CD4-positive, CD25-positive, alpha-beta regulatory T cell (primary cell): ENCODE measurements around the gene WDR11. TPM values are rescaled to one million over a fixed set of nuclear protein-coding genes. Genes with fewer than 3 reads are reported as not detected.
A peak's percentile ranks its signal among the peaks of the same experiment; 100 is the strongest.

Source experiments
- ATAC-seq, 2 donors: fragments of 150-1000 bp; cut with Tn5 transposase; one replicate each; pipeline ENCODE4 v1.10.0; 2021; ENCODE audit warnings: low read depth in 2 of 2, moderate number of reproducible peaks in 2 of 2, moderate library complexity in 1 of 2
- DNase-seq, 3 donors: peaks; one replicate each; pipeline versions ENCODE4 v3.0.0 to v3.0.0-alpha.2; 2012 to 2022; ENCODE audit warnings: mixed read lengths in 1 of 3
- H3K27ac ChIP-seq: one replicate; pipeline ENCODE4 v1.7.0; 2013; ENCODE audit warnings: mild to moderate bottlenecking, low read length; ENCODE audit not compliant: insufficient read depth, poor library complexity, severe bottlenecking
- H3K27me3 ChIP-seq: one replicate; pipeline ENCODE4 v1.7.0; 2013; ENCODE audit warnings: low read length; ENCODE audit not compliant: control insufficient read depth, insufficient read depth
- H3K36me3 ChIP-seq: one replicate; pipeline ENCODE4 v1.7.0; 2013; ENCODE audit warnings: mild to moderate bottlenecking, low read length, moderate library complexity; ENCODE audit not compliant: control insufficient read depth, insufficient read depth
- H3K4me1 ChIP-seq: 2 replicates; pipeline ENCODE4 v1.7.0; 2013; ENCODE audit warnings: mild to moderate bottlenecking, low read length; ENCODE audit not compliant: insufficient read depth, control insufficient read depth, poor library complexity, severe bottlenecking
- H3K4me3 ChIP-seq: one replicate; pipeline ENCODE4 v1.7.0; 2013; ENCODE audit warnings: low read depth, mild to moderate bottlenecking, low read length, moderate library complexity
- H3K9me3 ChIP-seq, 2 experiments: 1 replicate in 1 of 2; 2 replicates in 1 of 2; pipeline ENCODE4 v1.7.0; 2013; ENCODE audit warnings: low read length in 2 of 2, mild to moderate bottlenecking in 1 of 2, moderate library complexity in 1 of 2; ENCODE audit not compliant: control insufficient read depth in 2 of 2
- H3K27ac Mint-ChIP-seq, 3 donors: one replicate each; pipeline ENCODE4 v1.8.0; 2020 to 2022; ENCODE audit warnings: mild to moderate bottlenecking in 3 of 3, mixed read lengths in 3 of 3, moderate library complexity in 2 of 3
- H3K27me3 Mint-ChIP-seq: one replicate; pipeline ENCODE4 v1.8.0; 2022; ENCODE audit warnings: mild to moderate bottlenecking, mixed read lengths
- H3K36me3 Mint-ChIP-seq: one replicate; pipeline ENCODE4 v1.8.0; 2020; ENCODE audit warnings: mixed read lengths
- H3K4me1 Mint-ChIP-seq, 4 donors: one replicate each; pipeline ENCODE4 v1.8.0; 2020 to 2022; ENCODE audit warnings: mixed read lengths in 4 of 4, mild to moderate bottlenecking in 1 of 4
- H3K4me3 Mint-ChIP-seq, 4 donors: one replicate each; pipeline ENCODE4 v1.8.0; 2020 to 2022; ENCODE audit warnings: mild to moderate bottlenecking in 4 of 4, mixed read lengths in 4 of 4, moderate library complexity in 3 of 4
- H3K9me3 Mint-ChIP-seq, 7 donors: one replicate each; pipeline ENCODE4 v1.8.0; 2020 to 2022; ENCODE audit warnings: mixed read lengths in 7 of 7, mild to moderate bottlenecking in 3 of 7, moderate library complexity in 2 of 7
- polyA plus RNA-seq, 4 donors: library from polyadenylated mRNA; unstranded; fragments of 300-500 nt; fragmentation: Illumina TruSeq; gene quantifications; one replicate each; pipeline ENCODE4 v1.2.3, GENCODE V29; 2021
- total RNA-seq: library from RNA; stranded (reverse); gene quantifications from one replicate; pipeline ENCODE4 v1.2.3, GENCODE V29; 2022

The WDR11 gene
- total and polyA plus RNA-seq, 5 donors from 2014 or later = 20.3 to 40.4 (median 21.9) TPM

DNA sequence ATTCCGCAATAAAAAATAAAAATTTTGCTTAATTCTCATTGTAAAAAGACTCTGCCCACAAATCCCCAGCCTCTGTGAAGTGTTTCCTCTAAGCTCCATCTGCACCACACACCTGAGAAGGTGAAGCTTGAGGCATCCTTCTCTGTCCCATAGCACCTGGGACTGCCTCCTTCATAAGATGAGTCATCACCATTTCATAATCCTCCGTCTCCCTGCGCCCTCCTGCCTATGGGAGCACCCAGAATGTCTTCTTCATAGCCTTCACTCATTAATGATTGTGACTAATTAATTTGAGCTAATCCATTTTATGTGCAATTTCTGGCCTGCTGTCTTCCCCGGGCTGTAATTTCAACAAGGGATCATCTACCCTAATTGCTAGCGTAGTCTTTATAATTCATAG lies 90.3 kb downstream of the WDR11 start:
- H3K27ac Mint-ChIP-seq = no peak overlapping the region
- peaks cover 26% of the 10 kb centered on the region for H3K27me3 Mint-ChIP-seq
- no peak overlapping the region for H3K27ac ChIP-seq
- no peak overlapping the region for H3K4me3 ChIP-seq
- no peak for DNase-seq
- H3K27me3 ChIP-seq = no peaks in the 10 kb centered on the region
- ATAC-seq = no peak
- no peaks in the 10 kb centered on the region for H3K9me3 Mint-ChIP-seq
- H3K4me1 ChIP-seq = no peaks in the 10 kb centered on the region
- H3K36me3 Mint-ChIP-seq = no peaks in the 10 kb centered on the region
- H3K4me3 Mint-ChIP-seq = no peak overlapping the region
- no peaks in the 10 kb centered on the region for H3K9me3 ChIP-seq
- H3K36me3 ChIP-seq = no peaks in the 10 kb centered on the region
- H3K4me1 Mint-ChIP-seq = peaks cover 0 to 5% (median 0%) of the 10 kb centered on the region in 4 donors

- Histone ChIP-seq H3K9me3 (no peaks in the 10 kb centered on the region), H3K4me1 (no peaks in the 10 kb centered on the region), H3K36me3 (no peaks in the 10 kb centered on the region), H3K27me3 (no peaks in the 10 kb centered on the region), H3K4me3 (peak overlapping the region; percentile 53), H3K27ac (no peak overlapping the region)
- ATAC-seq = peak; percentile 67 to 76
- Mint-ChIP-seq H3K36me3 (no peaks in the 10 kb centered on the region), H3K4me3 (peak overlapping the region in 1 of 4 donors; percentile 31), H3K4me1 (peaks cover 0 to 5% (median 0%) of the 10 kb centered on the region in 4 donors), H3K27ac (no peak overlapping the region), H3K27me3 (peaks cover 35% of the 10 kb centered on the region), H3K9me3 (no peaks in the 10 kb centered on the region)
- DNase-seq = peak; percentile 44 to 64 (median 62)
Measured at GRCh38 chr10:120942806-120943413, 91.7 kb downstream of the WDR11 start.

- Mint-ChIP-seq H3K4me3 (no peak overlapping the region), H3K4me1 (peaks cover 0 to 7% (median 3%) of the 10 kb centered on the region in 4 donors), H3K27ac (no peak overlapping the region), H3K27me3 (peaks cover 34% of the 10 kb centered on the region), H3K9me3 (peaks cover 0 to 1% (median 0%) of the 10 kb centered on the region in 7 donors), H3K36me3 (no peaks in the 10 kb centered on the region)
- no peaks in the 10 kb centered on the region for H3K9me3 ChIP-seq
- no peak overlapping the region for H3K4me3 ChIP-seq
- no peak overlapping the region for H3K27ac ChIP-seq
- DNase-seq (no peak), ATAC-seq (no peak)
- H3K36me3 ChIP-seq = no peaks in the 10 kb centered on the region
- H3K4me1 ChIP-seq = no peaks in the 10 kb centered on the region
- no peaks in the 10 kb centered on the region for H3K27me3 ChIP-seq
Measured at GRCh38 chr10:120943542-120943941, 92.4 kb downstream of the WDR11 start.

- Mint-ChIP-seq H3K4me1 (peaks cover 0 to 10% (median 4%) of the 10 kb centered on the region in 4 donors), H3K4me3 (no peak overlapping the region), H3K9me3 (peaks cover 0 to 4% (median 0%) of the 10 kb centered on the region in 7 donors), H3K36me3 (no peaks in the 10 kb centered on the region), H3K27me3 (peaks cover 37% of the 10 kb centered on the region), H3K27ac (no peak overlapping the region)
- Histone ChIP-seq H3K27ac (no peak overlapping the region), H3K4me1 (peaks cover 9% of the 10 kb centered on the region), H3K27me3 (peaks cover 2% of the 10 kb centered on the region), H3K4me3 (no peak overlapping the region), H3K9me3 (no peaks in the 10 kb centered on the region), H3K36me3 (no peaks in the 10 kb centered on the region)
- ATAC-seq (no peak), DNase-seq (no peak)
Measured at GRCh38 chr10:120944586-120945125, 93.5 kb downstream of the WDR11 start.

DNA sequence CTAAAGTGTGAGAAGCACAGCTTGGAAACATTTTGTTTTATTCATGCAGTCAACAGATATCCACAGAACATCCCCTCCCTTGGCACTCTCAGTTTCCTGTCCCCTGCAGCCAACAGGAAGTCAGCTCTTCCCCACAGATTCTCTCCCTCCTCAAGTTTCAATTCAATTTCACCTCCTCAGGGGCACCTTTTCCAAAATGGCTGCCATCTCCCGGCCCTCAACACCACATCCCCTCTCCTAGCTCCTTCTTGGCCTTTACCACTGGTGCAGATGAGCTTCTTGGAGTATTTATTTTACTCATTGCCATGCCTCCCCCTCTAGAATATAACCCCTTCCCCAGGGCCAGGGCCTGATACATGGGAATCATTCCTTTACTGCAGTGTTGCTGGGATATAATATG lies 94.0 kb downstream of the WDR11 start:
- peaks cover 0 to 4% (median 0%) of the 10 kb centered on the region in 7 donors for H3K9me3 Mint-ChIP-seq
- H3K36me3 Mint-ChIP-seq = no peaks in the 10 kb centered on the region
- peaks cover 9% of the 10 kb centered on the region for H3K4me1 ChIP-seq
- H3K4me3 ChIP-seq = no peak overlapping the region
- H3K27me3 ChIP-seq = peaks cover 6% of the 10 kb centered on the region
- no peak overlapping the region for H3K27ac ChIP-seq
- no peak for DNase-seq
- H3K4me1 Mint-ChIP-seq = peaks cover 0 to 12% (median 4%) of the 10 kb centered on the region in 4 donors
- H3K27me3 Mint-ChIP-seq = peaks cover 42% of the 10 kb centered on the region
- no peaks in the 10 kb centered on the region for H3K9me3 ChIP-seq
- ATAC-seq = no peak
- no peak overlapping the region for H3K4me3 Mint-ChIP-seq
- H3K36me3 ChIP-seq = no peaks in the 10 kb centered on the region
- no peak overlapping the region for H3K27ac Mint-ChIP-seq

GRCh38 chr10:120945801-120946302 lies 94.7 kb downstream of the WDR11 start:
- no peaks in the 10 kb centered on the region for H3K36me3 Mint-ChIP-seq
- peaks cover 43% of the 10 kb centered on the region for H3K27me3 Mint-ChIP-seq

GRCh38 chr10:120946497-120946896 lies 95.3 kb downstream of the WDR11 start:
- Histone ChIP-seq H3K27me3 (peaks cover 19% of the 10 kb centered on the region), H3K4me1 (peaks cover 9% of the 10 kb centered on the region), H3K9me3 (no peaks in the 10 kb centered on the region), H3K4me3 (no peak overlapping the region), H3K27ac (no peak overlapping the region), H3K36me3 (no peaks in the 10 kb centered on the region)
- Mint-ChIP-seq H3K27ac (no peak overlapping the region), H3K27me3 (peaks cover 48% of the 10 kb centered on the region), H3K4me1 (peaks cover 0 to 12% (median 4%) of the 10 kb centered on the region in 4 donors), H3K4me3 (no peak overlapping the region), H3K36me3 (no peaks in the 10 kb centered on the region), H3K9me3 (peaks cover 0 to 6% (median 0%) of the 10 kb centered on the region in 7 donors)
- no peak for ATAC-seq
- no peak for DNase-seq

More at GRCh38 chr10:120945801-120946302, 94.7 kb downstream of the WDR11 start:
- Mint-ChIP-seq H3K9me3 (peaks cover 0 to 4% (median 0%) of the 10 kb centered on the region in 7 donors), H3K4me1 (peaks cover 0 to 12% (median 4%) of the 10 kb centered on the region in 4 donors), H3K27ac (no peak overlapping the region), H3K4me3 (no peak overlapping the region)
- ATAC-seq (no peak), DNase-seq (no peak)
- no peak overlapping the region for H3K4me3 ChIP-seq
- no peaks in the 10 kb centered on the region for H3K36me3 ChIP-seq
- no peaks in the 10 kb centered on the region for H3K9me3 ChIP-seq
- no peak overlapping the region for H3K27ac ChIP-seq
- H3K27me3 ChIP-seq = peaks cover 13% of the 10 kb centered on the region
- H3K4me1 ChIP-seq = peaks cover 9% of the 10 kb centered on the region
